Keratinocyte (primary cell): ENCODE data around the gene ACSM2A. TPM values are rescaled to one million over a fixed set of nuclear protein-coding genes. Genes with fewer than 3 reads are reported as not detected.
"Not testable (repeated sequence)": the region's sequence is repeated elsewhere in the genome, so short reads cannot be mapped to it uniquely, and the experiment has no call there.

Experiments used
- DNase-seq: peaks from one replicate; pipeline ENCODE4 v3.0.0-alpha.2; 2011; ENCODE audit warnings: low read depth, missing footprints, low spot score
- FAIRE-seq: peaks from 2 replicates; lab custom pipeline; 2011; peaks lifted over from hg19 to GRCh38; lab: Jason Lieb, UNC
- H2AFZ ChIP-seq: 2 replicates; pipeline ENCODE4 v1.6.0; 2012; ENCODE audit warnings: low read length, control low read depth, inconsistent platforms; ENCODE audit not compliant: control insufficient read depth
- H3K27ac ChIP-seq: 2 replicates; pipeline ENCODE4 v1.5.1; 2011; ENCODE audit warnings: low read length; ENCODE audit not compliant: control insufficient read depth, insufficient read depth
- H3K27me3 ChIP-seq: 3 replicates; pipeline ENCODE4 v1.6.0; 2011; ENCODE audit warnings: low read length; ENCODE audit not compliant: control insufficient read depth, insufficient read depth; ENCODE audit errors: extremely low read depth
- H3K36me3 ChIP-seq, 2 experiments: 2 replicates in 1 of 2; 3 replicates in 1 of 2; pipeline ENCODE4 v1.5.1; 2011; ENCODE audit warnings: low read length in 2 of 2, mild to moderate bottlenecking in 1 of 2; ENCODE audit not compliant: control insufficient read depth in 2 of 2, insufficient read depth in 2 of 2; ENCODE audit errors: extremely low read depth in 1 of 2
- H3K4me1 ChIP-seq: 3 replicates; pipeline ENCODE4 v1.5.1; 2011; ENCODE audit warnings: low read length; ENCODE audit not compliant: control insufficient read depth, insufficient read depth; ENCODE audit errors: extremely low read depth
- H3K4me2 ChIP-seq: 3 replicates; pipeline ENCODE4 v1.6.0; 2011; ENCODE audit warnings: low read depth, low read length; ENCODE audit not compliant: control insufficient read depth, insufficient read depth; ENCODE audit errors: extremely low read depth
- H3K4me3 ChIP-seq, 3 experiments: fragments of 200-600 bp in 1 of 3; sonication (generic) in 1 of 3; 2 replicates in 2 of 3; 3 replicates in 1 of 3; pipeline ENCODE4 v1.5.1; 2011 to 2016; ENCODE audit warnings: low read length in 3 of 3, mild to moderate bottlenecking in 3 of 3, control low read depth in 2 of 3, inconsistent platforms in 1 of 3, low read depth in 1 of 3, mixed read lengths in 1 of 3, mixed run types in 1 of 3, moderate library complexity in 1 of 3; ENCODE audit not compliant: control insufficient read depth in 2 of 3, insufficient read depth in 2 of 3; ENCODE audit errors: extremely low read depth in 1 of 3
- H3K79me2 ChIP-seq: 2 replicates; pipeline ENCODE4 v1.6.0; 2012; ENCODE audit warnings: low read length; ENCODE audit not compliant: control insufficient read depth, insufficient read depth
- H3K9ac ChIP-seq: 3 replicates; pipeline ENCODE4 v1.6.0; 2011; ENCODE audit warnings: low read length; ENCODE audit not compliant: control insufficient read depth, insufficient read depth; ENCODE audit errors: extremely low read depth
- H3K9me1 ChIP-seq: 3 replicates; pipeline ENCODE4 v1.6.0; 2011; ENCODE audit warnings: low read length; ENCODE audit not compliant: control insufficient read depth, insufficient read depth; ENCODE audit errors: extremely low read depth
- H3K9me3 ChIP-seq: 2 replicates; pipeline ENCODE4 v1.5.1; 2012; ENCODE audit warnings: low read depth, low read length; ENCODE audit not compliant: control insufficient read depth
- H4K20me1 ChIP-seq: 3 replicates; pipeline ENCODE4 v1.6.0; 2011; ENCODE audit warnings: low read length; ENCODE audit not compliant: control insufficient read depth, insufficient read depth; ENCODE audit errors: extremely low read depth
- EZH2 ChIP-seq: IDR thresholded peaks from one replicate; pipeline ENCODE4 v1.6.1; 2012; ENCODE audit warnings: inconsistent platforms, mild to moderate bottlenecking, low read length, moderate library complexity
- dilution Hi-C: fragments of 300-500 bp; cut with MboI; formaldehyde crosslinking; loops from one replicate; pipeline ENCODE4 v1.7.0; 2020; ENCODE audit warnings: low sequenced_read_pairs; ENCODE audit not compliant: extremely low pct_ligation_motif_present
- polyA plus RNA-seq, 5 experiments: library from polyadenylated mRNA; depleted of rRNA in 3 of 5; stranded (reverse) in 3 of 5; stranded (forward) in 1 of 5; unstranded in 1 of 5; fragments of >200 nt; gene quantifications; 1 replicate in 1 of 5; 2 replicates in 3 of 5; 3 replicates in 1 of 5; pipeline versions ENCODE4 v1.2.1 to v1.2.3, GENCODE V29; 2011 to 2012; ENCODE audit warnings: missing spikeins in 2 of 5, low read depth in 1 of 5, low replicate concordance in 1 of 5
- TF ChIP-seq, protein P1 (sequence below), 3 experiments: IDR thresholded peaks in 1 of 3; conservative IDR thresholded peaks in 1 of 3; optimal IDR thresholded peaks in 1 of 3; 2 replicates in 2 of 3; 3 replicates in 1 of 3; pipeline versions ENCODE3 to v1.5.1; 2011; ENCODE audit warnings: low read length in 3 of 3, mild to moderate bottlenecking in 3 of 3, moderate library complexity in 2 of 3, control low read depth in 1 of 3, inconsistent platforms in 1 of 3; ENCODE audit not compliant: insufficient read depth in 2 of 3; ENCODE audit errors: extremely low read depth in 1 of 3

The ACSM2A gene
- polyA plus RNA-seq, 1 donor (not counting 4 experiments of a cell fraction or from before 2014, with no cell fraction given): not detected

DNA sequence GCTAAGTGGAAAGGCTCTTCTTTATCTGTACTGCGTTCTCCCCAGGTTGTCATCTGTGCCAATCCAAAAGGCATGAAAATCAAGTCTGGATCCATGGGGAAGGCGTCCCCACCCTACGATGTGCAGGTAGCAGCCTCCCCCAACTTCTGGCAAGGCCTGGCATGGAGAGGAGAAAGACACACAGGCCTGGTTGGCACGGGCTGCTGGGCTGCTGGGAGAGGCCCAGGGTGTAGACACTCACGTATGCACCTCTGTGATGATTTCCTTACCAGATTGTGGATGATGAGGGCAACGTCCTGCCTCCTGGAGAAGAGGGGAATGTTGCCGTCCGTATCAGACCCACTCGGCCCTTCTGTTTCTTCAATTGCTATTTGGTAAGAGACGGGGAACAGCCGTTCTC, 20.4 kb upstream of the ACSM2A start:
- Histone ChIP-seq H3K9me1 (no peaks in the 10 kb centered on the region), H3K9ac (no peak overlapping the region), H4K20me1 (no peaks in the 10 kb centered on the region), H3K4me3 (no peak overlapping the region), H3K79me2 (no peaks in the 10 kb centered on the region), H2AFZ (no peak overlapping the region), H3K4me2 (no peak overlapping the region), H3K4me1 (no peaks in the 10 kb centered on the region), H3K27me3 (no peaks in the 10 kb centered on the region), H3K36me3 (no peaks in the 10 kb centered on the region), H3K27ac (no peak overlapping the region), H3K9me3 (no peaks in the 10 kb centered on the region)
- dilution Hi-C loops: no loop called here
- FAIRE-seq: no peak
- TF ChIP-seq, protein P1, sequence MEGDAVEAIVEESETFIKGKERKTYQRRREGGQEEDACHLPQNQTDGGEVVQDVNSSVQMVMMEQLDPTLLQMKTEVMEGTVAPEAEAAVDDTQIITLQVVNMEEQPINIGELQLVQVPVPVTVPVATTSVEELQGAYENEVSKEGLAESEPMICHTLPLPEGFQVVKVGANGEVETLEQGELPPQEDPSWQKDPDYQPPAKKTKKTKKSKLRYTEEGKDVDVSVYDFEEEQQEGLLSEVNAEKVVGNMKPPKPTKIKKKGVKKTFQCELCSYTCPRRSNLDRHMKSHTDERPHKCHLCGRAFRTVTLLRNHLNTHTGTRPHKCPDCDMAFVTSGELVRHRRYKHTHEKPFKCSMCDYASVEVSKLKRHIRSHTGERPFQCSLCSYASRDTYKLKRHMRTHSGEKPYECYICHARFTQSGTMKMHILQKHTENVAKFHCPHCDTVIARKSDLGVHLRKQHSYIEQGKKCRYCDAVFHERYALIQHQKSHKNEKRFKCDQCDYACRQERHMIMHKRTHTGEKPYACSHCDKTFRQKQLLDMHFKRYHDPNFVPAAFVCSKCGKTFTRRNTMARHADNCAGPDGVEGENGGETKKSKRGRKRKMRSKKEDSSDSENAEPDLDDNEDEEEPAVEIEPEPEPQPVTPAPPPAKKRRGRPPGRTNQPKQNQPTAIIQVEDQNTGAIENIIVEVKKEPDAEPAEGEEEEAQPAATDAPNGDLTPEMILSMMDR (optimal IDR thresholded peaks at IDR 0.05 in 1 of 3, IDR thresholded peaks at IDR 0.05 in 1 of 3, conservative IDR thresholded peaks at IDR 0.05 in 1 of 3; ENCODE audit: extremely low read depth in 1 of 3, insufficient read depth in 2 of 3, low read length in 3 of 3): no peak
- no peak for TF ChIP-seq EZH2
- DNase-seq: no peak

DNA sequence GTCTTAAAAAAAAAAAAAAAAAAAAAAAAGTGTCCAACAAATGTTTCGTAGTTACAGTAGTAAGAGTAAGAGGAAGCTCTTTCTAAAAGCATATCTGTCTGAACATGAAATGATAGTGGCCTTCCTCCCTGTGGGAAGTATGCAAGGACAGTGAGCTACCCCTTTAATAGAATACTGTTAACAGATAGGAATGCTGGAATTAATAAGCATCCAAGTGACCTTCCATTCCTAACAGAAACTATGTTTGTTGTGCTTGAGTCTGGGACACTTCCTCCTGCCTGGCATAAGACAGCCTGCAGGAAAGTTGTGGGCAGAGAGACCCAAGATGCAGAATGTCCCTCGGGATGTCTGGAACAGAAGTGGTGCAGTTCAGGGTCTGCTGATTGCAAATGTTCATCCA, 12.4 kb upstream of the ACSM2A start:
- FAIRE-seq, H2AFZ ChIP-seq, H3K79me2 ChIP-seq, H3K27me3 ChIP-seq, H3K9me1 ChIP-seq, H3K9me3 ChIP-seq, H3K4me2 ChIP-seq, H3K9ac ChIP-seq, H3K36me3 ChIP-seq, H3K27ac ChIP-seq, dilution Hi-C loops, H3K4me3 ChIP-seq, H3K4me1 ChIP-seq, H4K20me1 ChIP-seq, DNase-seq: not testable (repeated sequence)

GRCh38 chr16:20439820-20440231, 11.5 kb upstream of the ACSM2A start:
- H2AFZ ChIP-seq, H3K9me3 ChIP-seq, H3K27ac ChIP-seq, H3K27me3 ChIP-seq, FAIRE-seq, H3K9ac ChIP-seq, H4K20me1 ChIP-seq, dilution Hi-C loops, H3K9me1 ChIP-seq, H3K4me2 ChIP-seq, H3K36me3 ChIP-seq, H3K4me1 ChIP-seq, DNase-seq, H3K4me3 ChIP-seq, H3K79me2 ChIP-seq: not testable (repeated sequence)

DNA sequence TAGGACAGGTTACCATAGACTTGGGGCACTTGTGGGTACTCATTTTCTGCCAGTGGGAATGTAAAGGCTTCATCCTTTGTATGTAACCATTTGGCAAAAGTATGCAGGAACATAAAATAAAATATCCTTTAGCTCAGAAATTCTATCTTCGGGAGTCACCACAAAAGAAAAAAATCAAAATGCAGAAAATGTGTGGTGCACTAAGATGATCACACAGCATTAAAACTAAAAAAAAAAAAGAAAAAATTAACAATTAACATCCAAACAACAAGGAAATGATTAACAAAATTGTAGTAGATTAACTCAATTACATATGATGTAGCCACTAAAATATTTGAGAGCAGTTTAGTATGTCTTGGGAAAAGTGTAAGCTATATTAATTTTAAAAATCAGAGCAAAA, 10.6 kb upstream of the ACSM2A start:
- H3K27ac ChIP-seq, FAIRE-seq, DNase-seq, H3K4me3 ChIP-seq, H3K9ac ChIP-seq, H2AFZ ChIP-seq, dilution Hi-C loops, H3K27me3 ChIP-seq, H3K4me2 ChIP-seq, H3K4me1 ChIP-seq, H3K9me3 ChIP-seq, H3K9me1 ChIP-seq, H3K79me2 ChIP-seq, H4K20me1 ChIP-seq, H3K36me3 ChIP-seq: not testable (repeated sequence)
